ENCODE results near the gene CREB5. TPM values are rescaled to one million over a fixed set of nuclear protein-coding genes. Genes with fewer than 3 reads are reported as not detected.
"Not testable (repeated sequence)": the region's sequence is repeated elsewhere in the genome, so short reads cannot be mapped to it uniquely, and the experiment has no call there.

CREB5 gene
- total RNA-seq, 1 experiment from 2014 or later, result 13.7 TPM

DNA sequence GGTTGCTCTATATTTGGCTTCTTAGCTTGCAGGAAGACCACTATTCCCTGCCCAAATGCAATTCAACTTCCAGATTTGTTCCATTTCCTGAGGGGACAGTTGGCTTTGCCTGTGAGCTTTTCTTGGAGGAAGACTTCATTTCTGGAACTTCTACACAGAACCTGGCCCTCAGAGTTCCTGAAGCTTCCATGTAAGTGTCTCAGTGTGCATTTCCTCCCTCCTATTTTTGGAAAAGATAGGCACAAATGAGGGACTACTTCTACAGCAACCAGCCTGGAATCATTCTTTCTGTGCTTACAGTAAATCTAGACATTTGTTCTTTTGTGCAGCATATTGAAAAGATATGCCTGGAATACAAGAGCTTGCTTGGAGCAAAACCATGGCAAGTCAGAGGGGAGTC lies 164.3 kb downstream of the CREB5 start:
- DNase-seq (ENCODE audit: low spot score), result no peak

DNA sequence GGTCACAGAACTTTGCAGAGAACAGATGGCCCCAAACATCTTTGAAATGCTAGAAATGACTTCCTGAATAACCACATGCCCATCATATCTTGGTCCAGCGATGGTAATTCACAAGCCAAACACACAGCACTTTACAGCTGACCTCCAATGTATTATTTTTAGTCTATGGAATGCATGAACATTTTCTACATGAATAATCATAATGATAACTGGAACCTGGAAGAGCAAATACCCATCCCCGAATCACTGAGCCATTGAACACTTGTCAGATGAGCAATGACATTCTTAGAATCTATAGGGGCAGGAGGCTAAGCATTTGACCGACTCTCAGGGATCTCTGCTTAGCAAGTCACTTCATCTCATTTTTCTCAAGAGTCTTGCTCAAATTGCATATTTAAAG lies 167.3 kb downstream of the CREB5 start:
- no peak for DNase-seq (ENCODE audit: low spot score)

DNA sequence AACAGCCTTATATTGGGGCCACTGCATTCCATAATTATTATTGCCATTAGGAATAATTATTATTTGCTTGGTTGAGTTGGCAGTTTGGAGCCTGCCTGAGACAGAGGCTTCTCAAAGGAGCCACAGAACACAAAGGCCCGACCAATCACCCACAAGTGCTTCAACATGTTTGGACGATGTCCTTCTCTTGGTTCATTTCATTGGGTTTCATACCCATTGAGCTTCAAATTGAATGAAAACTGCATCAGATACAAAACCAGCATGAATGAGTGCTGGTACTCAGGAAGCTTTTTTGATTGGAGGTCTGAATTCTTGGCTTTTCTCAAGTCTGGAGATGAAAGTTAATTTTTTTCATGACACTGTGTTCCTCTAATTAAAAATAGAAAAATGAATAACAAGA lies 168.3 kb downstream of the CREB5 start:
- DNase-seq (ENCODE audit: low spot score), result no peak

DNA sequence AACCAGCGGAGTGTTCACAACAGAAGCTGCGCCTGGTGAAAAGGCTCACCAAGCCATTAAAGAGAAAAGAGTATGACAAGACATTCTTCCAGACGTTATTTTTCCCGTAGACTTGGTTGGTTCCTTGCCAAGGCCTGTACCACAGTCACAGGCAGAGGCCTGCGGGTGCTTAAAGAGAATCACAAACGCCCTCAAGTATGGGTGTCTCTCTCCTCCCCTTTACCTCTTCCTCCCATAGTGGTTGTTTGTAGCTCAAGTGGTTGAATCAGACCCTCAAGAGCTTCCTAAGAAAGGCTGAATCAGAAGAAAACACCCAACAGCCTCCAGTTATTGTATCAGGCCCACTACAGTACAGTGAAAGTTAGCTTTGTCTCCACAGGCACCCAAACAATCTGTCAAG lies 169.0 kb downstream of the CREB5 start:
- DNase-seq (ENCODE audit: low spot score), result no peak

DNA sequence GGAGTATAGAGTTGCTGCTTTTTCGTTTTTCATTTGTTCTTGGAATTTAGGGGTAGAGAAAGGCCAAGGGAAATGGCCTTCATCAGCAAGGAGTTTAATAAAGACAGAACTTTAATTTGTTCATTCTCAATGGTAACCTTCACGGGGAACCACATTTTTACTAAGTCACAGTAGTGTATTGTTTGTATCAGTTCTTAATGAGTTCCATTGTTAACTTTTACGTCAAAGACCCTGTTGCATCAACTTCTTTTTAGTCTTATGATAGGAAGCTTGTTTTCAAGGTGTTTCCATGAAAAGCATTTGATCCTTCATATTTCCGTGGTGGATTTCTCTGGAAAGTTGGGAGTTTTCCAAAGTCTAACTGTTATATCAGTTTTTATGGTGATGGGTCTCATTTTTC lies 169.9 kb downstream of the CREB5 start:
- DNase-seq (ENCODE audit: low spot score), result no peak

DNA sequence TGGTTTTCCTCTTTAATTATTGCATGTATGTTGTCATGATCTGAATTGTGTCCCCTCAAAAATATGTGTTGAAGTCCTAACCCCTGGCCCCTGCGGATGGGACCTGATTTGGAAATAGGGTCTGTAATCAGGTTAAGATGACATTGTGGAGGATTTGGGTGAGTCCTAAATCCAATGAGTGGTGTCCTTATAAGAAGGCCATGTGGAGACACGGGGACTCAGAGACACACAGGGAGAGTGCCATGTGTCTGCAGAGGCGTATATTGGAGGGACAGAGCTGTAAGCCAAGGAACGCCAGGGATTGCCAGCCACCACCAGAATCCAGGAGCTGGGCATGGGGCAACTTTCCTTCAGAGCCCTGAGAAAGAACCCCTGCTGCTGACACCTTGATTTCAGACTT lies 171.9 kb downstream of the CREB5 start:
- no peak for DNase-seq (ENCODE audit: low spot score)

DNA sequence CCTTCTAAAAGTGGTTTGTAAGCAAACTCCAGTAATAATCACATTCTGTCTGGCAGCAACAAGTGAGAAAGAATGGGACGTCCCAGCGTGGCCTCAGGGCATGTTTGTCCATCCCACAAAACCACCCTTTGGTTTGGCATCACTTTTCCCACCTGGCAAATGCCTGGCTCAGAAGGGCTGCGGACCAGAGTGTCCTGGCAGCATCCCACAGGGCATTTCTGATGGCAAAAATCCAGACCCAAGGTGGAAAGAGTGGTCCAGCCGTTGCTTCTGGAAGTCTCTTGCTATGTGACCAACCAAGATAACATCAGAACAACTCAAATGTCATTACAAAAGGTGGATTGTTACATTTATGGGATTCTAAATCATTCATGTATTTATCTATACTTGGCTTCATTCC lies 174.4 kb downstream of the CREB5 start:
- DNase-seq (ENCODE audit: low spot score), result peak; percentile 86

DNA sequence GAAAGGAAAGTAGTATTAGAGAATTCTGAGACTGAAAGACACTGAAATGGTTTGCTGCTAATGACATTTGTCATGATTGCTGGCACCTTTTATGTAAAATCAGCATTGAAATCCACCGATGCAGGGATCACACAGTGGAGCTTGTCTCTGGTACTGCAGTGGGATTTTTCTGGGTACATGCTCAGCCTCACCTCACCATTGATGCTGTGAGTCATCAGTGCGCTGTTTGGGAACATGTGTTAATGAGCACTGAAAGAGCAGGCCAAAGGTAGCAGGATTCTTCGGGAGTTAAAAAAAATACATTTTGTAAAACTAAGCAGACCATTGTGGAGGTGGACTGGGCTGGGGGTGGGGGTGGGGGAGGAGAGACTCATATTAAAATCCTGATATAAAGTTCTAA lies 174.9 kb downstream of the CREB5 start:
- DNase-seq (ENCODE audit: low spot score), result peak; percentile 85

DNA sequence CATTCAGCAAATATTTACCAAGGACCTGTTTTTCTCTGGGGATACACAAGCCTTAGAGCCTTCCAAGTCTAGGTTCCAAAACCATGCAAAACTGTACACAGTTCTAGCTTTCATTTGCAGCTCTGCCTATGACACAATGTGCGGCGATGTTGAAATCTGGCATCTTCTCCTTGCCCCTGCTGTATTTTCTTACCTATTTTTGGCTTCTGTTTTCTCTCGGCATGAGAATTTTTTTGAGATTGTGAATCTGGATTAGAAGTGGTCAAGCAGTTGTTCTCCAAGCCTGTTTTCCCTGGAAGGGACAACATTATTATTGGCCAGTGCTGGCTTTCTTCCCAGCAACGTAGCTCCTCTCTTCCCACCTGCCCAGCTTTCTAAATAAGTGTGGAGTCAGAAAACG lies 176.3 kb downstream of the CREB5 start:
- DNase-seq (ENCODE audit: low spot score), result no peak

DNA sequence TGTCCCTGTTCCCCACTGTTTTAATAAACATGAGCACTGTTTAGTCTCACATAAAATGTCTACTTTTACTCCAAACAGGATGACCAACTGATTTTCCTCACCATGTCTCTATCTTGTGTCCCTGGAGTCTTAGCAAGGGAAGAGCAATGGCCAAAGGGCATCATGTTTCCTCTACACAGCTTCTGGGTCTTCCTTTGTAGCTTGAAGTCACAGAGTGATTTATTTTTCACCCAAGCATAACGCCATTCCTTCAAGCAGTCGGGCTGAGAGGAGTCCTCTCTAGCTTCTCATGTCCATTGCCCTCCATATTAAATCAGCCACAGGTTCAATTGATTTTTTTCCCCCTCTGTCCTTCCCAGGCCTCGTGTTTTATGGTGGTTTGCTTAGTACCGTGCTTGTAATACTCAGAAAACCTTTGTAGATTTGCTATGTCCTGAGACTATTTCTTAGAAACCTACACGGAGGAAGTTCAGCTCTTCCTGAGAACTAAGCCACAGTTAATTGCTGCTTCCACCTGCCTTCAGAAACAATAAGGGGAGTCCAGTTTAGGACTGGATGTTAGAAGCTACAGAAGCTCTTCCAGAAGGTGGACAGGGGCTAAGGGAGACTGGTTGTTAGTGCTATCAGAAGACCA lies 178.8 kb downstream of the CREB5 start:
- no peak for DNase-seq (ENCODE audit: low spot score)

DNA sequence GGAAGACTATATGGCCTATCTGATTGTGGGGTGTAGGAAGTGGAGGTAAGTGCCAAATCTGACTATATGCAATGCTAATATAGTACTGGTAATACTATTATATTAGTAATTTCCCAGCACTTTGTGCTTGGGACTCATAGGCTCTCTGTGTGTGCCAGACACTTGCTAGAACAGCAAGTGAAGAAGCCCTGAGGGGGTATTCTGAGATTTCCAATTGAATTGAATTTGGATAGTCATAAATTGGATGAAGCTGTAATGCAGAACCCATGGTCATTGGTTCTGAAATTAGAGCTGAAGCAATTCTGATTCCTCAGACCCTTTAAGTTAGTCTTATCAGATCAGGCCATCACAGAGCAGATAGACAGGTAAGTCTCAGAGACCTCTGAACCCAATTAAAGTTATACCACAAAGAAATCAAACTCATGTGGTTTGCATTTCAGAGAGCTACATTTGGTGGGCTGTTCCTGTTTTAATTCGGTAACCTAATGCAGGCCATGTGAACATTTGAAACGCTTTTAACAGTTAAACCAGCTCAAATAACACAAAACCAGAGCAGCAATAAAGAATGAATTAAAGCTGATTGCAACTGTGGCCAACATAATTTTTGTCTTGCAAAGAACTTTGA lies 179.5 kb downstream of the CREB5 start:
- DNase-seq (ENCODE audit: low spot score), result no peak

DNA sequence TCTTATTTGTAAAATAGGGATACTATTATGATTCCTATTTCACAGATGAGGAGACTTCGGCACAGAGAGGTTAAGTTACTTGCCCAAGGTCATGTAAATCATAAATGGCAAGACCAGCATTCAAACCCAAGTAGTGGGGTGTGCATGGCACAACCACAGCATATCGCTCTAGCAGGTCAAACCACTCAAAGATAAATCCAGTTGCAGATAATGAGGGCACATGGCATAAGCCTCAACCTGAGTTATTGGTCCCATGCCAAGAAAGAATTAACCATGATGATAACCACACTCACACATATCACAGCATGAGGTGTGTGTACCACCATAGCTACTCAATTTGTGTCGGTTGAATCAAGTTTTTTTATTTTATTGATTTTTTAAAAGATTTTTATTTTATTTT lies 180.5 kb downstream of the CREB5 start:
- DNase-seq (ENCODE audit: low spot score), result no peak

DNA sequence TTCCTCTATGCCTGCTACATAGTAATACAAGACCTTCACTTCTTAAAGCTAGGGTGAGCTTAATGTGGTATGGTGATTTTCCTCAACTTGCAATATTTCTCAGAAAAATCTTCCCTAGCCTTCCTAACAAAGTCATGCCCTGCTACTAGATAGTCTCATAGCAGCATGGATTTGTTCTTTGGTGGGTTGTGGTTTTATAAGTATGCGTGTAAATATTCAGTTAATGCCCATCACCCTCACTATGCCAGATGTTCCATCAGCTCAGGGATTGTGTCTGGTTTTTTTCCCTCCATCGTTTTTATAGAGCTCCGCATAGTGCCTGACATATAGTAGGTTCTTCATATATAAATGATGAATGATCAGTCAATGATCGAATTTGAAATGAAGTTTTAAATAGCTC lies 182.8 kb downstream of the CREB5 start:
- no peak for DNase-seq (ENCODE audit: low spot score)

DNA sequence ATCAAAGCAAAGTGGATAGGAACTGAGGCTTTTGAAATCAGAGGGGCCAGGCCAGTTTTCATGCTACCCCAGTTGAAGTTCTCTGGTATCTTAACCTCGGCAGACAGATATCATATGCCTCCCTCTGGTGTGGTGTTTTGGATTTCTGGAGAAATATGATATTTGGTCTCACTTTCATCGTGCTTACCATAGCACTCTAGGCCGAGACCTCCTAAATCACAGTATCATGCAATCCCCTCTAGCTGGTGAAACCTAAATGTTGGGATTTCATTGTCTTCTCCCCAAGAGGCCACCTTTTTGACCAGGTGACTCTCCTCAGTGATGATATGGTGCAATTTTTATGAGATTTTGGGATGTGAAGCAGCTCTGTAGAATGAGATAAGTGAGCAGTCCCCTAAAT lies 183.5 kb downstream of the CREB5 start:
- DNase-seq (ENCODE audit: low spot score), result no peak

DNA sequence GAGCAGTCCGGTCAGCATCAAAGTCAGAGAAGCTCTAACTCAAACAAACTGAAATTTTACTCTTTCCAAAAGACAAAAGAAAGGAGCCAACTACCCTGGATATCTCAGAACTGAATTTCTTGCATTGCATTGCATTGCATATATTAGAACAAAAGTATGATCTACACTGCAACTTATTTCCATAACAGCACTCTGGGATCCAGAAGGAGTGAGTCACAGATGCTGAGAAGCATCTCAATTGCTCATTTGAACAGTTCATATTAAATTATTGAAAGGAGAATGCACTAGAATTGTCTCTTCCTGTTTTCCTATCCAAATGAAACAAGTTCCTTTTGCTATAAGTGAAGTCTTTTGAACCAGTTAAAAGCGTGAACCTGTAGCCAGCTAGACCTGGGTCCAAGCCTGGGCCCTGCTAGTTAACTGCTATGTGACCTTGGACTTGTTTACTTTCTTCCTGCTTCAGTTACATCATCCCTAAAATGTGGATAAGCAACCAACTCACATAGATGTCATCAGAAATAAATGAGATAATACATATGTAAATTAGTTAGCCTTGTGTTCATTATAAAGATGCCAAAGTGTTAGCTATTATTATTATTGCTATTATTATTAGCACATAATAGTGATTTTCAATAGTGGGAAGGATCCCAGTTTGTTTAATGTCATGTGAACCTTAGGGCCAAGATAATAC lies 184.1 kb downstream of the CREB5 start:
- DNase-seq (ENCODE audit: low spot score), result no peak

DNA sequence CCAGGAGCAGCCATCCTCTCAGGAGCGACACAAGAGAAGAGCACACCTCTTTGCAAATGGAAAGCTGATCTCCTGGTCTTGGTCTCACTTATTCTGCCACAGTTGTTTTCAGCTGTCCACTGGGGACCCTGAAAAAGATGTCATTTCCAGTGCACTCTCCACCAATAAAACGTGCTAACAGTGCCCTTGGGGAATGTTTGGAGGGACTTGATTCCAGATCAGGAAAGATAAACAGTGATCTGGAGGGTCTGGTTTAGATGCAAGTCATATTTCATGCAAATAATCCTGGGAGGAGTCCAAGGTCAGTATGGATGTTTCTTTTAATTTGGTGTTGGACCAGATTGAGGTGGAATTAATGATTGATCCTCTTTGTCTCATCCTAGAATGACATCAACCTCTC lies 185.0 kb downstream of the CREB5 start:
- no peak for DNase-seq (ENCODE audit: low spot score)

DNA sequence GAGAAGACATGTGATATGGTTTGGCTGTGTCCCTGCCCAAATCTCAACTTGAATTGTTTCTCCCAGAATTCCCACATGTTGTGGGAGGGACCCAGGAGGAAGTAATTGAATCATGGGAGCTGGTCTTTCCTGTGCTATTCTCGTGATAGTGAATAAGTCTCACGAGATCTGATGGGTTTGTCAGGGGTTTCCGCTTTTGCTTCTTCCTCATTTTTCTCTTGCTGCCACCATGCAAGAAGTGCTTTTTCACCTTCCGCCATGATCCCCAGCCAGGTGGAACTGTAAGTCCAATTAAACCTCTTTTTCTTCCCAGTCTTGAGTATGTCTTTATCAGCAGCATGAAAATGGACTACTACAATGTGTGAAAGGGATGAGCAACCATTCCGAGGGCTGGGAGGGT lies 185.7 kb downstream of the CREB5 start:
- DNase-seq (ENCODE audit: low spot score), result not testable (repeated sequence)

DNA sequence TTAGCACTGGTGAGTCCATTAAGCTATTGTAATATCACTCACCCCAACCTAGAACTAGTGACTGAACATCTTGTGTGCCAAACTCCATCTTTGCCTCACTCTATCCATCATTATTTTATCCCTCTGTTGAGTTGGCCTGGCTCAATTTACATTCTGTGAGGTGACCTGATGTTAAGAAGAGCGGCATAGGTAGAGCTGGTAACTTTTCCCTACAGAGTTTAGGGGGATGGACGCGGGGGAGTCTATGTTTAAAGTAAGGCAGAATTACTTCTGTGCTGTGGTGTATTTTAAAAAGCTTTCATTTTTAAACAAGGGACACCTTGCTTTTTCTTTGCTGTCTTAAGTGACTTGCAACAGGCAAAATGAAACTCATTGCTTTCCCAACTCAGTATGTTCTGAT lies 186.3 kb downstream of the CREB5 start:
- DNase-seq (ENCODE audit: low spot score), result no peak

DNA sequence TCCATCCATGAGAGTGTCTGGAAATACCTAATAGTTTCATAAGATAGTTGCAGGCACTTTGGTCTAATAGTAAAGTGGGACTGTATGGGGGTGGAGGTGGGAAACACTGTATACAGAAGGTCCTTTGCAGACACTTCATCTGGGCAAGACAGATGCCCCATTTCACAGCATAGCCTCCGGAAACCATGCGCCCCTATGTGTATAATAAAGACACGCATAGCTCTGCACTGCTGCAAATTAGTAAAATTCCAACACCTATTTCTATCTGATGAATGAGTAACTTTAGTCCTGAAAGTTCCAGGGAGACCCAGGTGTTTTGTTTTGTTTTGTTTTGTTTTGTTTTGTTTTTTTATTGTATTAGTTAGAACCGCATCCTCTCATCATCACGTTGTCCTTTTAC lies 187.1 kb downstream of the CREB5 start:
- no peak for DNase-seq (ENCODE audit: low spot score)

DNA sequence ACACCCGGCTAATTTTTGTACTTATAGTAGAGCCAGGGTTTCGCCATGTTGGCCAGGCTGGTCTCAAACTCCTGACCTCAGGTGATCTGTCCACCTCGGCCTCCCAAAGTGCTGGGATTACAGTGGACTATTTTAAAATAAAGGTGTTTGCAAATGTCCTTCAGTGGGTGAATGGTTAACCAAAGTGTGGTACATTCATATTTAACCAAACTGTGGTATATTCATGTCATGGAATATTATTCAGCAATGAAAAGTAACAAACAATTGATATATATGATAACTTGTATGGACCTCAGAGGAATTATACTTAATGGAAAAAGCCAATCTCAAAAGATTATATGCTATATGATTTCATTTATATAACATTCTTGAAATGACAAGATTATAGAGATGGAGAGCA lies 190.0 kb downstream of the CREB5 start:
- DNase-seq (ENCODE audit: low spot score), result no peak

DNA sequence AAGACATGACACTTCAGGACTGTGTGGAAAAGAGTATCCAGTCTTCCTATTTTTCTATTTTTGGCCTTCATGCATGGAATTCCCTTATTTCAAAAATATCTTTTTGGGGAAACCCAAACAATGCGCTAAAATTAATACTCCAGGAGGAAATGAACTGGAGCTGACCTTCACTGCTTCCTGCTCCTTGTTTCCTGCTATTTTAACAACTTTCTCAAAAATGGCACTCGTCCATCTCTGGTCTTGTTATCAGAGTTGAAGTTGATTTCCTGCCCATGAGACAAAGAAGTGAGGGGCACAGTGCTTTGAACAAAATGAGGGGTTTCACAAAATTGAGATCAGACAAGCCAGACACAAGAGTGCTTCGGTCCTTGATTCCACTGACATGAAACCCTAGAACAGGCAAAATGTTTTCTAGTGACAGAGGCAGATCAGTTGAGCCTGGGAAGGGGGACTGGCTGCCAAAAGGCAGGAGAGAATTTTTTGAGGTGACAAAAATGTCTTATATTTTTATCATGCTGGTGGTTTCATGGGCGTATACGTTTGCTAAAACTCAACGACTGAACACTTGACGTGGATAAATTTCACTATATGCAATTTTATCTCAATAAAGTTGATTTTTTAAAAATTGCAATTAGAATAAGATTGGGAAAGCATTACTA lies 193.2 kb downstream of the CREB5 start:
- no peak for DNase-seq (ENCODE audit: low spot score)

DNA sequence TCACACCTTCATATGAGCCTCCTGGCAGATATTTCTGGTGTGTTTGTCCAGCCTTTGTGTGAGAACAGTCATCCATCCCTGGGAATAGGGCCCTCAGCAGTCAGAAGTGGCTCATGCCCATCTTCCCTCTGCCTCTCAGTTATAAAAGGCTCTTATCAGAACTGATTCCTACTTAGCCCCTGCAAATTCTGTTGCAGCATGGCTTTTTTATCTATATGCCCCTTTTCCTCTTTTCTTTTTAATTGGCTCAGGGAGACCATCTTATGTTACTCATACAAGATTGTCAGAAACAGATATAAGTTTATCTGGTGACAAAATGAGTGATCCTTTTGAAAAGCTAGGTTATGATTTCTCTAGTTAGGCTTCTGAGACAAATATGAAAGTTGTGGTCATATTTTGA lies 194.1 kb downstream of the CREB5 start:
- no peak for DNase-seq (ENCODE audit: low spot score)

DNA sequence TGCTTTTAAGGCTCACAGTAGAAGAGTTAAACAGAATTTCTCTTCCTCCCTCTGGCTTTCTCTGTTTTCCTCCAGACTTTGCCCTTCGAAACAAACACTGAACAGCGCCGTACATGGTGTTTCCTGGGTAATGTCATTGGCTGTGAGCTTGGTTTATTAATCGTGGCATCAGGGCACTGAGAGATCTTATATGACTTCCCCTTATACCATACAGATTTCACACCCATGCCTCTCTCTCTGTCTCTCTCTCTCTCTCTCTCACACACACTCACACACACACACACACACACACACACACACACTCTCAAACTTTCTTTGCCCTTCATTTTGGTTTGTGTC lies 195.5 kb downstream of the CREB5 start:
- no peak for DNase-seq (ENCODE audit: low spot score)
